ENCODE data around the gene ELMO2.

- TF ChIP-seq CTCF (IDR thresholded peaks at IDR 0.05) = no peak
- TF ChIP-seq POLR2A (IDR thresholded peaks at IDR 0.05) = no peak
Observed at GRCh38 chr20:46333161-46333991, 73.0 kb downstream of the ELMO2 start.
